Parathyroid adenoma (tissue), 2 donors: ENCODE data around the gene GAN.

Source experiments
- H2AFZ ChIP-seq: fragments of 300-600 bp; sonication (generic); one replicate; pipeline ENCODE4 v1.7.0; 2017; ENCODE audit warnings: antibody characterized with exemption, mild to moderate bottlenecking
- H3K27ac ChIP-seq: fragments of 300-600 bp; sonication (generic); one replicate; pipeline ENCODE4 v1.7.0; 2017
- H3K27me3 ChIP-seq: fragments of 300-600 bp; sonication (generic); one replicate; pipeline ENCODE4 v1.7.0; 2017; ENCODE audit warnings: low read length; ENCODE audit not compliant: control insufficient read depth, insufficient read depth
- H3K36me3 ChIP-seq: fragments of 300-600 bp; sonication (generic); one replicate; pipeline ENCODE4 v1.7.0; 2017; ENCODE audit warnings: low read length; ENCODE audit not compliant: control insufficient read depth, insufficient read depth
- H3K4me1 ChIP-seq: fragments of 300-600 bp; sonication (generic); one replicate; pipeline ENCODE4 v1.7.0; 2017; ENCODE audit warnings: control low read depth
- H3K4me2 ChIP-seq: fragments of 300-600 bp; sonication (generic); one replicate; pipeline ENCODE4 v1.7.0; 2017; ENCODE audit warnings: low read length
- H3K4me3 ChIP-seq: fragments of 300-600 bp; sonication (generic); one replicate; pipeline ENCODE4 v1.7.0; 2017; ENCODE audit warnings: low read depth, low read length
- H3K79me2 ChIP-seq: fragments of 300-600 bp; sonication (generic); one replicate; pipeline ENCODE4 v1.7.0; 2017; ENCODE audit warnings: control low read depth
- H3K9ac ChIP-seq: fragments of 300-600 bp; sonication (generic); one replicate; pipeline ENCODE4 v1.7.0; 2017; ENCODE audit warnings: mild to moderate bottlenecking
- H3K9me3 ChIP-seq: fragments of 300-600 bp; sonication (generic); one replicate; pipeline ENCODE4 v1.7.0; 2017; ENCODE audit warnings: low read length; ENCODE audit not compliant: control insufficient read depth
- CTCF ChIP-seq: fragments of 300-600 bp; sonication (generic); IDR thresholded peaks from one replicate; pipeline ENCODE4 v1.7.0; 2017; ENCODE audit warnings: antibody characterized with exemption, mild to moderate bottlenecking
- donor health status: primary hyperparathyroidism.

GAN gene

GRCh38 chr16:81432937-81433557, 118.3 kb downstream of the GAN start:
- H3K27ac ChIP-seq, result no peak overlapping the region
- H3K9me3 ChIP-seq, result no peaks in the 10 kb centered on the region
- no peak overlapping the region for H3K4me2 ChIP-seq
- no peaks in the 10 kb centered on the region for H3K79me2 ChIP-seq
- H3K36me3 ChIP-seq, result no peaks in the 10 kb centered on the region
- H3K27me3 ChIP-seq, result no peaks in the 10 kb centered on the region
- H3K4me1 ChIP-seq, result no peaks in the 10 kb centered on the region
- no peak for TF ChIP-seq CTCF
- no peak overlapping the region for H2AFZ ChIP-seq
- no peak overlapping the region for H3K4me3 ChIP-seq
- H3K9ac ChIP-seq, result no peak overlapping the region

GRCh38 chr16:81435103-81435502, 120.3 kb downstream of the GAN start:
- no peaks in the 10 kb centered on the region for H3K79me2 ChIP-seq
- H3K27ac ChIP-seq, result no peak overlapping the region
- H3K4me3 ChIP-seq, result no peak overlapping the region
- no peak overlapping the region for H3K4me2 ChIP-seq
- no peak for TF ChIP-seq CTCF
- H3K9me3 ChIP-seq, result no peaks in the 10 kb centered on the region
- H3K4me1 ChIP-seq, result no peaks in the 10 kb centered on the region
- H2AFZ ChIP-seq, result no peak overlapping the region
- no peak overlapping the region for H3K9ac ChIP-seq
- no peaks in the 10 kb centered on the region for H3K36me3 ChIP-seq
- H3K27me3 ChIP-seq, result no peaks in the 10 kb centered on the region

GRCh38 chr16:81435567-81435966, 120.8 kb downstream of the GAN start:
- TF ChIP-seq CTCF, result no peak
- Histone ChIP-seq H3K9me3 (no peaks in the 10 kb centered on the region), H3K36me3 (no peaks in the 10 kb centered on the region)

GRCh38 chr16:81436386-81436785, 121.6 kb downstream of the GAN start:
- H3K79me2 ChIP-seq, result no peaks in the 10 kb centered on the region
- H3K4me1 ChIP-seq, result no peaks in the 10 kb centered on the region
- no peak overlapping the region for H2AFZ ChIP-seq
- no peaks in the 10 kb centered on the region for H3K36me3 ChIP-seq
- no peak overlapping the region for H3K4me2 ChIP-seq
- no peaks in the 10 kb centered on the region for H3K9me3 ChIP-seq
- no peak overlapping the region for H3K4me3 ChIP-seq
- no peaks in the 10 kb centered on the region for H3K27me3 ChIP-seq
- no peak overlapping the region for H3K27ac ChIP-seq
- H3K9ac ChIP-seq, result no peak overlapping the region
- TF ChIP-seq CTCF, result no peak

More at GRCh38 chr16:81435567-81435966, 120.8 kb downstream of the GAN start:
- Histone ChIP-seq H3K4me3 (no peak overlapping the region), H3K27me3 (no peaks in the 10 kb centered on the region), H3K27ac (no peak overlapping the region), H3K79me2 (no peaks in the 10 kb centered on the region), H3K4me1 (no peaks in the 10 kb centered on the region), H2AFZ (no peak overlapping the region), H3K9ac (no peak overlapping the region), H3K4me2 (no peak overlapping the region)

- Histone ChIP-seq H3K9me3 (no peaks in the 10 kb centered on the region), H2AFZ (no peak overlapping the region), H3K79me2 (no peaks in the 10 kb centered on the region), H3K4me2 (no peak overlapping the region), H3K4me1 (no peaks in the 10 kb centered on the region), H3K4me3 (no peak overlapping the region), H3K36me3 (no peaks in the 10 kb centered on the region), H3K27me3 (no peaks in the 10 kb centered on the region), H3K27ac (no peak overlapping the region), H3K9ac (no peak overlapping the region)
- TF ChIP-seq CTCF, result no peak
Observed at GRCh38 chr16:81437865-81438264, 123.1 kb downstream of the GAN start.
